Activated CD4-positive, CD25-positive, alpha-beta regulatory T cell (primary cell): ENCODE data around the gene OR2AG1.

ENCODE experiments used
- DNase-seq, 4 experiments: peaks; one replicate each; lab custom pipeline; 2025; lab: John Stamatoyannopoulos, UW

OR2AG1 gene

GRCh38 chr11:6782720-6783119 is at the start of gene OR2AG1:
Gene OR2AG1 (plus strand): TSS chr11:6783020. CDS start chr11:6785038, 2,018 bp downstream.
- no peak for DNase-seq

- no peak for DNase-seq
Observed at GRCh38 chr11:6733326-6734275, 49.2 kb upstream of the OR2AG1 start.

- DNase-seq: no peak
Observed at GRCh38 chr11:6734616-6735015, 48.2 kb upstream of the OR2AG1 start.

GRCh38 chr11:6735306-6735705 is 47.5 kb upstream of the OR2AG1 start:
- DNase-seq: no peak

GRCh38 chr11:6736495-6737121 is 46.2 kb upstream of the OR2AG1 start:
- no peak for DNase-seq

- DNase-seq: peak; percentile 25 to 41 (median 33)
Observed at GRCh38 chr11:6737872-6738466, 44.9 kb upstream of the OR2AG1 start.

- DNase-seq: no peak
Observed at GRCh38 chr11:6738590-6738989, 44.2 kb upstream of the OR2AG1 start.

GRCh38 chr11:6742260-6742659 is 40.6 kb upstream of the OR2AG1 start:
- DNase-seq: no peak

GRCh38 chr11:6745018-6745417 is 37.8 kb upstream of the OR2AG1 start:
- no peak for DNase-seq

- no peak for DNase-seq
Observed at GRCh38 chr11:6745465-6746015, 37.3 kb upstream of the OR2AG1 start.

GRCh38 chr11:6746086-6746618 is 36.7 kb upstream of the OR2AG1 start:
- DNase-seq: peak in 1 of 4 experiments; percentile 12

GRCh38 chr11:6746626-6747025 is 36.2 kb upstream of the OR2AG1 start:
- no peak for DNase-seq

GRCh38 chr11:6747097-6747668 is 35.6 kb upstream of the OR2AG1 start:
- no peak for DNase-seq

GRCh38 chr11:6755303-6755952 is 27.4 kb upstream of the OR2AG1 start:
- DNase-seq: no peak

- DNase-seq: no peak
Observed at GRCh38 chr11:6755953-6756347, 26.9 kb upstream of the OR2AG1 start.

- DNase-seq: peak in 3 of 4 experiments; percentile 24 to 28 (median 26)
Observed at GRCh38 chr11:6757373-6757967, 25.4 kb upstream of the OR2AG1 start.

- DNase-seq: no peak
Observed at GRCh38 chr11:6771926-6772893, 10.6 kb upstream of the OR2AG1 start, which contains the start of gene OR2AG2. Gene OR2AG2 (minus strand): TSS chr11:6771976. CDS start chr11:6768957, 3,019 bp downstream.

GRCh38 chr11:6778518-6778917 is 4.3 kb upstream of the OR2AG1 start:
- no peak for DNase-seq

GRCh38 chr11:6780829-6781228 is 2.0 kb upstream of the OR2AG1 start:
- no peak for DNase-seq

- no peak for DNase-seq
Observed at GRCh38 chr11:6790546-6790945, 7.7 kb downstream of the OR2AG1 start.
